Measurements from ENCODE around the gene KIF3B. TPM values are rescaled to one million over a fixed set of nuclear protein-coding genes. Genes with fewer than 3 reads are reported as not detected.

KIF3B gene
- total and polyA plus RNA-seq, 2 of the 13 experiments (the other 11 are each of a cell fraction or from before 2014, with no cell fraction given), result 23.6 to 28.8 TPM

DNA sequence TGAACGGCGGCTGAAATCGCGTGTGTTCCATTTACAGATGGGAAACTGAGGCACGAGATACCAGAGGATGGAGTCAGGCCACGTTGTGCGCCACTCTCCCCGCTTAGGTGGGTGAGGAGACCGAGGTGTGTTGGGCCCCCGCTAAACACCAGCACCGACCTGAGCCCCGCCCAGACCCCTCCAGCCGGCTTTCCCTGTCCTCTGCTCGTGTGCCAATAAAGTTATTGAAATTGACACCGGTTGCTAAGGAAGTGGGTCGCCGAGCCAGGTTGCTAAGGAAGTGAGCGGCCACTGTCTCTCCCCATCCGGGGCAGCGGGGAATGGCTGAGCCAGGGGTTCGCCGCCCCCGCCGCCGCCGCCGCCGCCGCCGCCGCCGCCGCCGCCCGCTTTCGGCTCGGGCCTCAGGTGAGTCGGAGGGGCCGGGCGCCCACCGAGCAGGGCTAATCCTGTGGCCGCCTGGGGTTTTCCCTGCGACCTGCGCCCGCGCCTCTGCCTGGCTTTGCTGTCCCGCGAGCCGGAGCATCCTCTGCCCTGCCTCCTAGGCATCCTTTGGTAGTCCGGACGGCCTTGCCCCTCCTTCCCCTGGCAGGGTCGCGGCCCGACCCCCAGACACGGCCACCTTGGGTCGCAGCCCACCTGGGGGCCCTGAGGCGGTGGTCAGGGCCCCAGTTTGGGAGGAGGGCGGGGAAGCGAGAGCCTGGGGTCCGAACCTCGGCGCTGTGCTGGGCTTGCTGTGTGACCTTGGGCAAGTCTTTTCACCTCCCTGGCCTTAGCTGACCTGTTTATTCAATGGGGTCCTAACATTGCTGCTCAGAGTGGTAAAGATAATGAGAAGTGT, at the start of gene KIF3B (continued):
- TF ChIP-seq ZNF20 (CRISPR knock-in tag; IDR thresholded peaks at IDR 0.05) (0 out of 2 replicates have a peak, but pooled peaks have one; percentile 13), TCF12 (IDR thresholded peaks at IDR 0.05) (no peak), TCF12 (CRISPR knock-in tag; IDR thresholded peaks at IDR 0.05) (peak; percentile 12; the same call in 1 of the 2 replicates), YY1 (IDR thresholded peaks at IDR 0.05; ENCODE audit: insufficient read depth, insufficient replicate concordance, low read depth, low read length) (peak; percentile 88), ZSCAN30 (CRISPR knock-in tag; IDR thresholded peaks at IDR 0.05) (no peak), MAZ (IDR thresholded peaks at IDR 0.05; ENCODE audit: borderline replicate concordance, low read depth, low read length) (peak; percentile 97), MAZ (CRISPR knock-in tag; IDR thresholded peaks at IDR 0.05; ENCODE audit: low read depth) (peak; percentile 91), TRIM24 (CRISPR knock-in tag; IDR thresholded peaks at IDR 0.05) (no peak), ZNF337 (CRISPR knock-in tag; IDR thresholded peaks at IDR 0.05; ENCODE audit: borderline replicate concordance, low read depth) (peak; percentile 89; the same call in 1 of the 2 replicates), MIER3 (CRISPR knock-in tag; IDR thresholded peaks at IDR 0.05; ENCODE audit: borderline replicate concordance) (peak; percentile 87; the same call in 1 of the 2 replicates), JARID2 (CRISPR knock-in tag; IDR thresholded peaks at IDR 0.05; ENCODE audit: insufficient replicate concordance) (peak; percentile 61), ZNF251 (CRISPR knock-in tag; IDR thresholded peaks at IDR 0.05) (no peak), ZEB1 (IDR thresholded peaks at IDR 0.05; ENCODE audit: insufficient replicate concordance, low read depth) (peak; percentile 45), ARID2 (CRISPR knock-in tag; IDR thresholded peaks at IDR 0.05; ENCODE audit: borderline replicate concordance) (peak; percentile 92), TMF1 (CRISPR knock-in tag; IDR thresholded peaks at IDR 0.05; ENCODE audit: low read depth) (peak; percentile 97), ZNF235 (CRISPR knock-in tag; IDR thresholded peaks at IDR 0.05; ENCODE audit: borderline replicate concordance) (0 out of 2 replicates have a peak, but pooled peaks have one; percentile 79), ZNF335 (CRISPR knock-in tag; IDR thresholded peaks at IDR 0.05) (no peak; the same call in 1 of the 2 replicates), HNRNPLL (IDR thresholded peaks at IDR 0.05; ENCODE audit: low read depth, low read length, poor library complexity, severe bottlenecking) (no peak)
- TF ChIP-seq, protein P1, sequence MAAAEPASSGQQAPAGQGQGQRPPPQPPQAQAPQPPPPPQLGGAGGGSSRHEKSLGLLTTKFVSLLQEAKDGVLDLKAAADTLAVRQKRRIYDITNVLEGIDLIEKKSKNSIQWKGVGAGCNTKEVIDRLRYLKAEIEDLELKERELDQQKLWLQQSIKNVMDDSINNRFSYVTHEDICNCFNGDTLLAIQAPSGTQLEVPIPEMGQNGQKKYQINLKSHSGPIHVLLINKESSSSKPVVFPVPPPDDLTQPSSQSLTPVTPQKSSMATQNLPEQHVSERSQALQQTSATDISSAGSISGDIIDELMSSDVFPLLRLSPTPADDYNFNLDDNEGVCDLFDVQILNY (CRISPR knock-in tag; conservative IDR thresholded peaks at IDR 0.05), result no peak
- TF ChIP-seq, protein P2, sequence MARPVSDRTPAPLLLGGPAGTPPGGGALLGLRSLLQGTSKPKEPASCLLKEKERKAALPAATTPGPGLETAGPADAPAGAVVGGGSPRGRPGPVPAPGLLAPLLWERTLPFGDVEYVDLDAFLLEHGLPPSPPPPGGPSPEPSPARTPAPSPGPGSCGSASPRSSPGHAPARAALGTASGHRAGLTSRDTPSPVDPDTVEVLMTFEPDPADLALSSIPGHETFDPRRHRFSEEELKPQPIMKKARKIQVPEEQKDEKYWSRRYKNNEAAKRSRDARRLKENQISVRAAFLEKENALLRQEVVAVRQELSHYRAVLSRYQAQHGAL (CRISPR knock-in tag; IDR thresholded peaks at IDR 0.05; ENCODE audit: not compliant biosample characterization), result no peak
- TF ChIP-seq, protein P3, sequence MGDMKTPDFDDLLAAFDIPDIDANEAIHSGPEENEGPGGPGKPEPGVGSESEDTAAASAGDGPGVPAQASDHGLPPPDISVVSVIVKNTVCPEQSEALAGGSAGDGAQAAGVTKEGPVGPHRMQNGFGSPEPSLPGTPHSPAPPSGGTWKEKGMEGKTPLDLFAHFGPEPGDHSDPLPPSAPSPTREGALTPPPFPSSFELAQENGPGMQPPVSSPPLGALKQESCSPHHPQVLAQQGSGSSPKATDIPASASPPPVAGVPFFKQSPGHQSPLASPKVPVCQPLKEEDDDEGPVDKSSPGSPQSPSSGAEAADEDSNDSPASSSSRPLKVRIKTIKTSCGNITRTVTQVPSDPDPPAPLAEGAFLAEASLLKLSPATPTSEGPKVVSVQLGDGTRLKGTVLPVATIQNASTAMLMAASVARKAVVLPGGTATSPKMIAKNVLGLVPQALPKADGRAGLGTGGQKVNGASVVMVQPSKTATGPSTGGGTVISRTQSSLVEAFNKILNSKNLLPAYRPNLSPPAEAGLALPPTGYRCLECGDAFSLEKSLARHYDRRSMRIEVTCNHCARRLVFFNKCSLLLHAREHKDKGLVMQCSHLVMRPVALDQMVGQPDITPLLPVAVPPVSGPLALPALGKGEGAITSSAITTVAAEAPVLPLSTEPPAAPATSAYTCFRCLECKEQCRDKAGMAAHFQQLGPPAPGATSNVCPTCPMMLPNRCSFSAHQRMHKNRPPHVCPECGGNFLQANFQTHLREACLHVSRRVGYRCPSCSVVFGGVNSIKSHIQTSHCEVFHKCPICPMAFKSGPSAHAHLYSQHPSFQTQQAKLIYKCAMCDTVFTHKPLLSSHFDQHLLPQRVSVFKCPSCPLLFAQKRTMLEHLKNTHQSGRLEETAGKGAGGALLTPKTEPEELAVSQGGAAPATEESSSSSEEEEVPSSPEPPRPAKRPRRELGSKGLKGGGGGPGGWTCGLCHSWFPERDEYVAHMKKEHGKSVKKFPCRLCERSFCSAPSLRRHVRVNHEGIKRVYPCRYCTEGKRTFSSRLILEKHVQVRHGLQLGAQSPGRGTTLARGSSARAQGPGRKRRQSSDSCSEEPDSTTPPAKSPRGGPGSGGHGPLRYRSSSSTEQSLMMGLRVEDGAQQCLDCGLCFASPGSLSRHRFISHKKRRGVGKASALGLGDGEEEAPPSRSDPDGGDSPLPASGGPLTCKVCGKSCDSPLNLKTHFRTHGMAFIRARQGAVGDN (CRISPR knock-in tag; IDR thresholded peaks at IDR 0.05), result peak; percentile 88
- TF ChIP-seq, protein P4, sequence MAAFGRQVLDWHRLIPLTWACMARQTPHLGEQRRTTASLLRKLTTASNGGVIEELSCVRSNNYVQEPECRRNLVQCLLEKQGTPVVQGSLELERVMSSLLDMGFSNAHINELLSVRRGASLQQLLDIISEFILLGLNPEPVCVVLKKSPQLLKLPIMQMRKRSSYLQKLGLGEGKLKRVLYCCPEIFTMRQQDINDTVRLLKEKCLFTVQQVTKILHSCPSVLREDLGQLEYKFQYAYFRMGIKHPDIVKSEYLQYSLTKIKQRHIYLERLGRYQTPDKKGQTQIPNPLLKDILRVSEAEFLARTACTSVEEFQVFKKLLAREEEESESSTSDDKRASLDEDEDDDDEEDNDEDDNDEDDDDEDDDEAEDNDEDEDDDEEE (CRISPR knock-in tag; IDR thresholded peaks at IDR 0.05), result no peak
